Panc1 (cell line): Measurements from ENCODE around the gene NPNT.

Source experiments
- SIN3A ChIP-seq: IDR thresholded peaks from 2 replicates; pipeline ENCODE4 v1.6.1; 2012; ENCODE audit warnings: low read depth, mild to moderate bottlenecking, low read length, moderate library complexity, borderline replicate concordance; ENCODE audit not compliant: insufficient read depth
- TCF7L2 ChIP-seq: IDR thresholded peaks from 2 replicates; pipeline ENCODE4 v1.6.1; 2011; ENCODE audit warnings: mild to moderate bottlenecking, low read depth, low read length, inconsistent platforms
- TF ChIP-seq, protein P1 (sequence below): fragments of 450-650 bp; IDR thresholded peaks from 2 replicates; pipeline ENCODE4 v1.5.1; 2017; ENCODE audit warnings: mild to moderate bottlenecking

DNA sequence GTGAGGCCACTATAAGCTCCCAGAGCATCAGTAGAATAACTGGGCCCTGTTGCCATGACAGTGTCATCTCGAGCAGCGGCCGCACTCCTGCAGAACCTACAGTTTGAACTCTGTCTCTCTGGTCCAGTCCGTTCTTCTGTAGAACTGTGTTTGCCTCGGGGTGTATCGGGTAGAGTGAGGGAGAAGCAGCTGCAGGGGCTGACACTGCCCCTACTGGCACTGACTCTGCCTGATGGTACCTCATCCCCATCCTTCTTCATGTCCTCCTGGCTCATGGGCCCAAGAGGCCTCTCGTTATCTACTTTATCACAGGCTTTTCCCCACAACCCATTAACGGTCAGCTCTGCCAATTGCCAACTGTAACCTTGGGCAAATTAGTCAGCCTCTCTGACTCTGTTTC is 96.5 kb downstream of the NPNT start:
- TF ChIP-seq, protein P1, sequence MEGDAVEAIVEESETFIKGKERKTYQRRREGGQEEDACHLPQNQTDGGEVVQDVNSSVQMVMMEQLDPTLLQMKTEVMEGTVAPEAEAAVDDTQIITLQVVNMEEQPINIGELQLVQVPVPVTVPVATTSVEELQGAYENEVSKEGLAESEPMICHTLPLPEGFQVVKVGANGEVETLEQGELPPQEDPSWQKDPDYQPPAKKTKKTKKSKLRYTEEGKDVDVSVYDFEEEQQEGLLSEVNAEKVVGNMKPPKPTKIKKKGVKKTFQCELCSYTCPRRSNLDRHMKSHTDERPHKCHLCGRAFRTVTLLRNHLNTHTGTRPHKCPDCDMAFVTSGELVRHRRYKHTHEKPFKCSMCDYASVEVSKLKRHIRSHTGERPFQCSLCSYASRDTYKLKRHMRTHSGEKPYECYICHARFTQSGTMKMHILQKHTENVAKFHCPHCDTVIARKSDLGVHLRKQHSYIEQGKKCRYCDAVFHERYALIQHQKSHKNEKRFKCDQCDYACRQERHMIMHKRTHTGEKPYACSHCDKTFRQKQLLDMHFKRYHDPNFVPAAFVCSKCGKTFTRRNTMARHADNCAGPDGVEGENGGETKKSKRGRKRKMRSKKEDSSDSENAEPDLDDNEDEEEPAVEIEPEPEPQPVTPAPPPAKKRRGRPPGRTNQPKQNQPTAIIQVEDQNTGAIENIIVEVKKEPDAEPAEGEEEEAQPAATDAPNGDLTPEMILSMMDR: no peak
- no peak for TF ChIP-seq TCF7L2
- no peak for TF ChIP-seq SIN3A
